A673 (cell line): ENCODE measurements around the gene RPS6KA3. TPM values are rescaled to one million over a fixed set of nuclear protein-coding genes. Genes with fewer than 3 reads are reported as not detected.

Source experiments
- BruUV-seq: library from RNA; stranded (reverse); fragments of 400-500 nt; replicated peaks from 2 replicates; lab custom pipeline; 2021; lab: Mats Ljungman, UMichigan
- CTCF ChIA-PET: fragments of 300-600 bp; sonication (Branson Sonifier 250); formaldehyde crosslinking; loops from one replicate; lab custom pipeline; 2022; ENCODE audit warnings: antibody characterized with exemption; lab: Charles Lee
- POLR2A ChIA-PET: fragments of 300-600 bp; sonication (Branson Sonifier 250); formaldehyde crosslinking; loops from one replicate; lab custom pipeline; 2022; ENCODE audit warnings: antibody characterized with exemption; ENCODE audit not compliant: low non-redundant PET; lab: Charles Lee
- DNase-seq: peaks from one replicate; pipeline ENCODE4 v3.0.0-alpha.2; 2015; ENCODE audit warnings: low spot score
- H3K27ac ChIP-seq: fragments of 200-600 bp; sonication (generic); 2 replicates; pipeline ENCODE4 v1.5.1; 2016; ENCODE audit warnings: mixed run types, low read depth, mild to moderate bottlenecking, mixed read lengths, antibody characterized with exemption, low read length; ENCODE audit not compliant: poor library complexity, severe bottlenecking
- H3K27me3 ChIP-seq: fragments of 200-600 bp; sonication (generic); replicated peaks from 2 replicates; pipeline ENCODE4 v1.6.1; 2017; ENCODE audit warnings: mixed run types, low read depth, mild to moderate bottlenecking, mixed read lengths, antibody characterized with exemption, low read length; ENCODE audit not compliant: insufficient read depth, poor library complexity
- H3K36me3 ChIP-seq: fragments of 200-600 bp; sonication (generic); 2 replicates; pipeline ENCODE4 v1.6.1; 2016; ENCODE audit warnings: mixed run types, mild to moderate bottlenecking, mixed read lengths, antibody characterized with exemption, low read length; ENCODE audit not compliant: insufficient read depth, poor library complexity, severe bottlenecking
- H3K4me1 ChIP-seq: fragments of 200-600 bp; sonication (generic); 2 replicates; pipeline ENCODE4 v1.6.1; 2017; ENCODE audit warnings: mixed run types, mild to moderate bottlenecking, mixed read lengths, antibody characterized with exemption, low read length; ENCODE audit not compliant: insufficient read depth, poor library complexity, severe bottlenecking
- H3K4me3 ChIP-seq: fragments of 200-600 bp; sonication (generic); 2 replicates; pipeline ENCODE4 v1.5.1; 2016; ENCODE audit warnings: low read depth, mixed run types, mild to moderate bottlenecking, mixed read lengths, low read length; ENCODE audit not compliant: poor library complexity, severe bottlenecking
- H3K9me3 ChIP-seq: fragments of 200-600 bp; sonication (generic); 2 replicates; pipeline ENCODE4 v1.6.1; 2016; ENCODE audit warnings: mixed run types, low read depth, mild to moderate bottlenecking, mixed read lengths, antibody characterized with exemption, low read length; ENCODE audit not compliant: poor library complexity, severe bottlenecking
- CTCF ChIP-seq: fragments of 300-800, 200-600 bp; sonication (generic); conservative IDR thresholded peaks from 2 replicates; pipeline ENCODE4 v1.5.1; 2017; ENCODE audit warnings: low read depth, mild to moderate bottlenecking, antibody characterized with exemption, low read length, moderate library complexity, mixed read lengths
- EZH2 ChIP-seq: fragments of 200-600 bp; sonication (generic); IDR thresholded peaks from 2 replicates; pipeline ENCODE4 v1.6.1; 2017; ENCODE audit warnings: borderline replicate concordance, low read depth, mild to moderate bottlenecking, mixed read lengths, antibody characterized with exemption, low read length; ENCODE audit not compliant: poor library complexity, severe bottlenecking
- intact Hi-C: fragments of 100-400 bp; cut with micrococcal nuclease; formaldehyde crosslinking; loops from one replicate; pipeline ENCODE4 v1.10.0; 2022; ENCODE audit not compliant: unreplicated experiment
- total RNA-seq: library from RNA; stranded (reverse); gene quantifications from 2 replicates; pipeline ENCODE4 v1.2.3, GENCODE V29; 2021

RPS6KA3 gene
- total RNA-seq, 1 experiment from 2014 or later: 33.6 TPM

GRCh38 chrX:20269848-20270561 is 3.3 kb upstream of the RPS6KA3 start:
- Histone ChIP-seq H3K36me3 (no peaks in the 10 kb centered on the region), H3K27ac (no peak overlapping the region), H3K9me3 (no peaks in the 10 kb centered on the region), H3K27me3 (peaks cover 8% of the 10 kb centered on the region), H3K4me3 (no peak overlapping the region), H3K4me1 (no peaks in the 10 kb centered on the region)
- POLR2A ChIA-PET: no interaction called here
- BruUV-seq: no TSS peak
- no peak for TF ChIP-seq CTCF
- no peak for TF ChIP-seq EZH2
- no peak for DNase-seq
- CTCF ChIA-PET: no interaction called here
- intact Hi-C loops: no loop called here

DNA sequence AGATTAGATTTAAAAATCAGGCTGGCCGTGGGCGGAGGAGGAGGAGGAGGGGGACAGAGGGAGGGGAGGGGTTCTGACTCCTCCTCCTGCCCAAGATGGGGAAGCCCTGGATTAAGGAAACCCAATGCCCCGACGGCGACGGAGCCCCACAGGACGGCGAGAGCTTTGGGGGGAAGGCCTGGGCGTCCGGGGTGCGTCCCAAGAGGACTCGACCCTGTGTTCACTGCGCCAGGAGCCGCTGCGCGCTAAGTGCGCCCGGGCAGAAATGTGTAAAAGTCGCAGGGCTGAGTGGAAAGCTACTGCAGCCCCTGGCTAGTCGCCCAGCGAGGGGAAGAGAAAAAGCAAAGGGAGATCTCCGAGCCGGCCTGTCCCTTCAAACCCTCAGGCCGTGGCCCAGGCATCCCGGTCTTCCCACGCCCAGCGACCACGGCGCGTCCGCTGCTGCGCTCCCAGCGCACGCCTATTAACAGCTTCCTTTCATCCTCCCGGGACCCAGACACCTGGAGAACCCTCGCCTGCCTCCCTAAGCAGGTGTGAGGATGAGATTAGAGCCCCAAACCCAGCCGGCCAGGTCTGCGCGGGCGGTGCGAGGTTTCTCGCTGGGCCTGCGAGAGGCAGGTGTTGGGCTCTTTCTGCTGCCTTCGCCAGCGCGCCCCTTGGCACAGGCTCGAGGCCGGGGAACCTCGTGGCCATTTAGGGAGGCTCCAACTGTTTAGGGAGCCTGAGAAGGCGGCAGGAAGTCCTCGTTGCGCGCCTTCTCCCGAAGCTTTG is 1.4 kb upstream of the RPS6KA3 start:
- POLR2A ChIA-PET: no interaction called here
- Histone ChIP-seq H3K4me3 (peak overlapping the region; percentile 75), H3K36me3 (no peaks in the 10 kb centered on the region), H3K9me3 (no peaks in the 10 kb centered on the region), H3K27ac (no peak overlapping the region), H3K27me3 (peaks cover 8% of the 10 kb centered on the region), H3K4me1 (no peaks in the 10 kb centered on the region)
- no TSS peak for BruUV-seq
- peak; percentile 27 for DNase-seq
- CTCF ChIA-PET: no interaction called here
- TF ChIP-seq EZH2 (no peak), CTCF (no peak)
- intact Hi-C loops: no loop called here

- CTCF ChIA-PET: interaction anchor here (0.8 kb wide), 1 partner anchor 15 kb away, joined by 10 read pairs; no protein-coding TSS in a partner anchor
- no TSS peak for BruUV-seq
- no peak for TF ChIP-seq EZH2
- no peak for TF ChIP-seq CTCF
- Histone ChIP-seq H3K9me3 (no peaks in the 10 kb centered on the region), H3K27me3 (peaks cover 8% of the 10 kb centered on the region), H3K4me1 (no peaks in the 10 kb centered on the region), H3K27ac (no peak overlapping the region), H3K36me3 (no peaks in the 10 kb centered on the region), H3K4me3 (peak overlapping the region; percentile 75)
- POLR2A ChIA-PET: interaction anchor here (0.6 kb wide), 2 partner anchors 22 to 62 kb away, joined by 11 read pairs; no protein-coding TSS in a partner anchor
- intact Hi-C loops: no loop called here
- no peak for DNase-seq
Observed at GRCh38 chrX:20267607-20267930, 860 bp upstream of the RPS6KA3 start.
